Ovary (tissue), 9 donors: ENCODE results near the gene FITM2. TPM values are rescaled to one million over a fixed set of nuclear protein-coding genes. Genes with fewer than 3 reads are reported as not detected.
A peak's percentile ranks its signal among the peaks of the same experiment; 100 is the strongest.

Experiments
- DNase-seq, 5 donors: peaks; one replicate each; pipeline ENCODE4 v3.0.0-alpha.2; 2019 to 2020
- H3K27ac ChIP-seq, 2 donors: fragments of 200-600 bp; one replicate each; pipeline versions ENCODE4 v1.5.1 to v1.8.0; 2019 to 2022
- H3K27me3 ChIP-seq: fragments of 200-600 bp; one replicate; pipeline ENCODE4 v1.8.0; 2022
- H3K36me3 ChIP-seq: fragments of 200-600 bp; sonication (generic); one replicate; pipeline ENCODE4 v1.5.1; 2019
- H3K4me1 ChIP-seq: one replicate; pipeline ENCODE4 v1.8.1; 2013; ENCODE audit warnings: mild to moderate bottlenecking, moderate library complexity; ENCODE audit not compliant: insufficient read depth
- H3K4me3 ChIP-seq: fragments of 200-600 bp; sonication (generic); one replicate; pipeline ENCODE4 v1.5.1; 2017
- H3K9me3 ChIP-seq, 2 donors: fragments of 200-600 bp in 1 of 2; sonication (generic) in 1 of 2; one replicate each; pipeline versions ENCODE4 v1.5.1 to v1.8.1; 2013 to 2019; ENCODE audit warnings: mild to moderate bottlenecking in 1 of 2, moderate library complexity in 1 of 2
- CTCF ChIP-seq, 3 donors: fragments of 450-650 bp in 2 of 3; fragments of 200-600 bp in 1 of 3; IDR thresholded peaks; one replicate each; pipeline versions ENCODE4 v1.5.1 to v1.8.0; 2016 to 2022; ENCODE audit warnings: antibody characterized with exemption in 3 of 3, mild to moderate bottlenecking in 1 of 3
- EP300 ChIP-seq: sonication (generic); formaldehyde crosslinking; IDR thresholded peaks from one replicate; pipeline ENCODE4 v1.6.1; 2017; ENCODE audit warnings: antibody characterized with exemption
- POLR2A ChIP-seq: fragments of 450-650 bp; IDR thresholded peaks from one replicate; pipeline ENCODE4 v1.6.1; 2017; ENCODE audit warnings: antibody characterized with exemption, mild to moderate bottlenecking, moderate library complexity
- WGBS, 3 donors: extraction: QIAGEN DNeasy Blood & Tissue Kit in 1 of 3; methylation state at CpG; one replicate each; pipeline versions ENCODE4 v1.1.5 to v1.1.7; 2013 to 2017; 5-methylcytosine and 5-hydroxymethylcytosine counted together
- intact Hi-C, 4 donors: fragments of 100-400 bp; cut with DNase I; formaldehyde crosslinking; loops; one replicate each; pipeline versions ENCODE4 v1.11.0 to v1.15.1; 2022 to 2023
- polyA plus RNA-seq, 2 donors: library from polyadenylated mRNA; stranded (reverse); fragments of 200-250 nt in 1 of 2; fragments of 350-450 nt in 1 of 2; fragmentation: Illumina TruSeq in 1 of 2; extraction: RNeasy Lipid Tissue Mini Kit (QIAGEN cat#74804) in 1 of 2; gene quantifications; one replicate each; pipeline ENCODE4 v1.2.3, GENCODE V29; 2013 to 2014
- total RNA-seq, 7 donors: library from RNA; depleted of rRNA in 2 of 7; stranded (reverse); fragments of >200 nt in 2 of 7; fragmentation: NEBNext Ultra II Directional in 3 of 7; extraction: Animal tissue kit (Norgen Biotek cat#: 25700) in 3 of 7; gene quantifications; one replicate each; pipeline versions ENCODE4 v1.1.0 to v1.2.4, GENCODE V29; 2016 to 2023
- donor health status: DM: no; HTN: no; CAD: no; lungs with moderate emphysema.
- donor health status: DM: no; HTN: no; CAD: no.
- donor health status: Bipolar disorder and iron deficiency.
- donor health status: DM: yes; HTN: yes; CAD: no.
- donor health status: DM: no; HTN: no; CAD: no.
- donor health status: DM: yes; HTN: yes; CAD: no.

Gene FITM2
- total and polyA plus RNA-seq, 9 donors, result 3.6 to 15.4 (median 8.0) TPM

GRCh38 chr20:44324343-44324742 is 13.3 kb upstream of the FITM2 start:
- Histone ChIP-seq H3K9me3 (no peaks in the 10 kb centered on the region), H3K27ac (no peak overlapping the region), H3K27me3 (no peaks in the 10 kb centered on the region), H3K36me3 (no peaks in the 10 kb centered on the region), H3K4me1 (no peaks in the 10 kb centered on the region), H3K4me3 (no peak overlapping the region)
- intact Hi-C loops, result no loop called here
- no peak for DNase-seq
- 0 to 6% (median 6%) methylated on average over 1 of the region's 1 CpG for WGBS, 3 donors
- no peak for TF ChIP-seq CTCF (IDR thresholded peaks at IDR 0.05)

GRCh38 chr20:44319839-44320422 is 8.9 kb upstream of the FITM2 start:
- no peak for DNase-seq
- intact Hi-C loops, result no loop called here
- no peaks in the 10 kb centered on the region for H3K27me3 ChIP-seq

GRCh38 chr20:44314870-44315269 is 3.9 kb upstream of the FITM2 start:
- no peaks in the 10 kb centered on the region for H3K27me3 ChIP-seq
- no peak for DNase-seq
- no peaks in the 10 kb centered on the region for H3K36me3 ChIP-seq
- no peaks in the 10 kb centered on the region for H3K9me3 ChIP-seq
- H3K4me1 ChIP-seq, result peaks cover 5% of the 10 kb centered on the region
- intact Hi-C loops, result loop anchor here in 2 of 4 donors (5.0 kb wide), 3 partner anchors 98 to 203 kb away; partner anchors contain the start of gene OSER1 (in 1 of the 2)
- no peak overlapping the region for H3K4me3 ChIP-seq
- H3K27ac ChIP-seq, result no peak overlapping the region
- TF ChIP-seq CTCF (IDR thresholded peaks at IDR 0.05) (no peak), POLR2A (no peak), EP300 (no peak)

More at GRCh38 chr20:44319839-44320422, 8.9 kb upstream of the FITM2 start:
- no peak for TF ChIP-seq POLR2A
- no peak for TF ChIP-seq CTCF (IDR thresholded peaks at IDR 0.05)
- no peak for TF ChIP-seq EP300
- Histone ChIP-seq H3K27ac (no peak overlapping the region), H3K36me3 (no peaks in the 10 kb centered on the region), H3K4me1 (no peaks in the 10 kb centered on the region), H3K9me3 (no peaks in the 10 kb centered on the region), H3K4me3 (no peak overlapping the region)
- 82 to 83% (median 83%) methylated on average over 2 of the region's 2 CpGs for WGBS, 3 donors

- H3K27me3 ChIP-seq, result no peaks in the 10 kb centered on the region
- peak overlapping the region; percentile 57 for H3K4me3 ChIP-seq
- WGBS, 3 donors, result 8 to 12% (median 8%) methylated on average over 11 to 17 of the region's 17 CpGs
- H3K36me3 ChIP-seq, result no peaks in the 10 kb centered on the region
- peak; percentile 37 to 61 (median 51) for DNase-seq
- intact Hi-C loops, result loop anchor here in 3 of 4 donors (2.0 to 5.0 kb wide), 4 partner anchors 93 to 198 kb away; partner anchors contain the start of gene OSER1 (in 1 of the 3)
- peak overlapping the region; percentile 1 to 18 for H3K27ac ChIP-seq
- no peak for TF ChIP-seq EP300
- no peak for TF ChIP-seq POLR2A
- TF ChIP-seq CTCF (IDR thresholded peaks at IDR 0.05), result no peak
- H3K9me3 ChIP-seq, result no peaks in the 10 kb centered on the region
- H3K4me1 ChIP-seq, result peaks cover 8% of the 10 kb centered on the region
These were observed 989 bp downstream of the FITM2 start for GRCh38 chr20:44309763-44310663.
